GM21360 (cell line): ENCODE measurements around the gene CASKIN1.

Experiments used
- ATAC-seq: cut with Tn5 transposase; IDR thresholded peaks from one replicate; pipeline ENCODE4 v1.9.1; 2021; ENCODE audit warnings: mild to moderate bottlenecking, moderate library complexity; ENCODE audit not compliant: unreplicated experiment

Gene CASKIN1

DNA sequence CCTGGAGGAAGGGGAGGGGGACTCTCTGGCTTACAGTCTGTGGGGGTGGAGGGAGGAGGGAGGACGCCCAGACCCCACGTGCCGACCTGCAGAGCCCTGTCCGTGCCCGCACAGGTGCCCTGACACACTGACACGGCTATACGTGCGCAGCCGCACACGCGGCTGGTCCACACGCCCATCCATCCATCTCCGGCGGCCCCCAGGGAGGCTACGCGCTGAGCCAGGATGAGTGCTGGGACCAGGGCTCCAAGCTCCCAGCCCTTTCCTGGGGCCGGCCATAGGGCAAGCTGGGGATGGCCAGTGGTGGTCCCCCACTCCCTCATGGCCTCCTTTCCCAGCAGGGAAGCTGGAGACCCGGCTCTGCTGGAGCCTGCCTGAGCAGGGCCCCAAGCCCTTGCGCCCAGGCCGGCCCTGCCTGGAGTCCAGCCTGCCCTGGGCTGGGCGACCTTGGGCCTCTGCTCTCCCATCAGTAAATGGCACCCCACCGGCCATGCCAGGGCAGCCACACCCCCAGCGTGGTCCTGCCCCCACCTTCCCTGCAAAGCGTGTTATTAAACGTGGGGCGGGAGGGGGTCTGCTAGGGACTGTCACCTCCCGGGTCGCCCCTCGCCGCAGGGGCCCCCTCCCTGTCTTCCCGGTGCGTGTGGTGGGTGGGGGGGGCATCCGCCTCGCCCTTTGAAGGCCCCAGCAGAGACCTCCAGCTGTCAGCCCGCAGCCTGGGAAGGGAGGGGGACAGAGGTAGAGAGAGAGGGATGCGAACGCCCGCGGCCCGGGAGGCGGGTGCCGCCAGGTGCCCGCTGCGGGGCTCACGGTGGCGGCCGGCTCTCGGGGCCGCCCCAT lies 863 bp downstream of the CASKIN1 start:
- no peak for ATAC-seq

DNA sequence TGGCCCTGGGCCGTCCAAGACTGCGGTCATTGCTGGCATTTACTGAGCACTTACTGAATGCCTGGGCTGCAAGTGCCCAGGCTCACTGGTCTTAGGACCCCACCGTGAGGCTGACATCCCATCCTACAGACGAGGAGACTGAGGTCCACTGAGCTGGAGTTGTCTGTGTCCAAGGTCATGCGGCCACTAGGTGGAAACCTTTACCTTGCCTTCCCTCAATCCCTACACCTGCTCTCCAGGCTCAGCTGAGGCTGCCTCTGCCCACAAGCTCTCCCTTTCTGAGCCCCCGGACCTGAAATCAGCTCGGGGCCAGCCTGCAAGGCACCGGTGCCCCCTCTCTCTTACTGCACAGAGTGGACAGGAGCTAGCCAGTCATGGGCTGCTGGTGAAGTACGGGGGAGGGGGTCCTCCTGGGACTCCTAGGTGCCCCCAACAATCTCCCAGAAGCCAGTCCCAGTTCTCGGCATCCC lies 1.5 kb downstream of the CASKIN1 start:
- no peak for ATAC-seq

DNA sequence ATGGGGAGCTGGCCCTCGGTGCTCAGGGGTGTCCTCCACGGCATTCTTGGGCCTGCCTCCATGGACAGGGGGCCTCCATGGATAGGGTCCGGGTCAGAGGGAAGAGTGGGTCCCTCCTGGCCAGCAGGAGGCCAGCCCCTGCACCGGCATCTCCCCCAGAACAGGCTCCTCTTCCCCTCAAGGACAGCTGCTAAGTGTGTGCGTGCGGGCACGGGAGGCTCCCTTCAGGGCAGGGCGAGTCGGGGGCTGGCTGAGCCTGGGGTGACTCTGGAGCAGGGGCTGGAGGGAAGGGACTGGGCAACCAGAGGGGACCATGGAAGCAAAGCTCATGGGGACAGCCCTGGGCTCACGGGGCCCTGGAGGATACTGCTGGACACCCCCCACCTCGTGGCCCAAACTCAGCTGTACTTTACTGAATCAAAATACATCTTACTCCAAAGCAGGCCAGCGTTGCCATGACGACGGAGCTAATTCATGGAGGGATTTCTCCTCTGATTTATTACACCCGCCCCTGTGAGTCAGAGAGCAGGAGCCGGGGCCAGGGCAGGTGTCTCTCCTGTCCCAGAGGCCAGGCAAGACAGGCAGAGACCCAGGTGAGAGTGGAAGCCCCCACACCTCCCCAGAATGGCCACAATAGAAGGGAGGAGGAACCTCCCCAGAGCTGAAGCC lies 2.1 kb downstream of the CASKIN1 start:
- ATAC-seq: no peak

DNA sequence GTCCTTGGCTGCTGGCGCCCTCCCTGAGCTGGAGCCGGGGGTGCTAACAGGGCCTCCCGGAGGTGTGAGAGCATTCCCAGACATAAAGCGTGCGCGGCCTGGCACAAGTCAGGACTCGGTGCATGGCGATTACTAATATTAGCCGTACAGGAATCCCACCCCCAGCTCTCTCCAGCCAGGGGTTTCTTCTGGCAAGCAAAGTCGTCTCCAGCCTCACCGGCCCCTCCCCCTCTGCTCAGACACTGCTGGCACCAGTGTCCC lies 5.0 kb downstream of the CASKIN1 start:
- ATAC-seq: no peak

DNA sequence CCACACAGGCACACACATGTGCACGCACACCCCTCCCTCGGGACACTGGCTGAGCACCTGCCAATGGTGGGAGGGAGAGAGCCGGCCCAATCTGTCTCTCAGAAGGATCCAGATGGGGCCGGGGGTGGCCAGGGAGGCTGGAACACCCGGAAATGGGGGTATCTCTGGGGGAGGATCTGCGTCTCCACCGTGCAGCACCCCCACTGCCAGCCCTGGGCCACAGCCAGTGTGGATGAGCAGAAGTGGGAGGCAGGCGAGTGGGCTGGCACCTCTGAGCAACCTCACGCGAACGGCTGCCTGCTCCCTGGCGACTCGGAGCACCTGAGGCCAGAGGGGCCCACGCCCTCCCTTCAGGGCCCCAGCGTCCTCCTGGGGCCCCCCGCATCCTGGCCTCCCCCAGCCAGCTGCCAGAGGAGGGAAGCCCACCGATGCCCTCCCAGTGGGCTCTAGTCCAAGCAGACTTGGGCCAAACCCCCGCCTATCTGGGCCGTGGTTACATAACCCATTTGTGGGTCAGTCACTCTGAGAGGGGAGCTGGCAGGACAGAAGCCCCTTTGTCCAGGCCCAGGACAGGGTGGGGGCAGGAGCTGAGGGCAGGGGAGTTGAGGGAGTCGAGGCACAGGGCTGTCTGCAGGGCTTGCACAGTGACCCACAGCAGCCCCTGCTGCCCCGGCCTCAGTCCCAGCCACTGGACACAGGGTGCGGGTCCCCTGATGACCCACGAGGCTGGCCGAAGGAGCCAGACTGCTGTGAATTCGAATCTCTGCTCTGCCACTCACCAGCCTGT lies 5.6 kb downstream of the CASKIN1 start:
- ATAC-seq: no peak

DNA sequence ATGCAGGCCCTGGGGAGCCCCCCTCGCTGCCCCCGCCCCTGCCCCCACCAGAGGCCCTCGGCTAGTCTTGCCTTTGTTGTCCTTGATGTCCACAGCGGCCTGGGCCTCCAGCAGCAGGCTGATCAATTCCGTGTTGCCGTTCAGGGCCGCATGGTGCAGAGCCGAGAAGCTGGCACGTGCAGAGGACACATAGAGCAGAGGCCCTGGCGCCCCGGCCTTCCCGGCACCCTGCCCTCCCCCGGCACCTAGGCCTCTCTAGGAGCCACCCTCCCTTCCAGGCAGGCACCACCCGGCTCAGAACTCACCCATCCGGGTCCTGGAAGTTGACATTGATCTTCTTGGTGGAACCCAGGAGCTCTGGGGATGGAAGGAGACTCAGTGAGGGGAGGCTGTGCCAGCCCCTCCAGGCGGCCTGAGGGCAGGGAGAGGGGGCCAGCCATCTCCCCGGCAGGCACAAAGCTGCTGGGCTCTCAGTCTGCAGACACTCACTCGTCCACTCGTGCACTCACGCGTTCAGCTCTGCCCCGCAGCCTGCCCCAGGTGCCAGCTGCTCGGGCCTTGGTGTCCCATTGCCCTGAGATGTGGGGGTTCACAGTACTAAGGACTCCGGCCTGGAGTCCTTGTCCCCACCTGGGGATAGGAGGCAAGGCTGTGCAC lies 6.3 kb downstream of the CASKIN1 start:
- no peak for ATAC-seq

DNA sequence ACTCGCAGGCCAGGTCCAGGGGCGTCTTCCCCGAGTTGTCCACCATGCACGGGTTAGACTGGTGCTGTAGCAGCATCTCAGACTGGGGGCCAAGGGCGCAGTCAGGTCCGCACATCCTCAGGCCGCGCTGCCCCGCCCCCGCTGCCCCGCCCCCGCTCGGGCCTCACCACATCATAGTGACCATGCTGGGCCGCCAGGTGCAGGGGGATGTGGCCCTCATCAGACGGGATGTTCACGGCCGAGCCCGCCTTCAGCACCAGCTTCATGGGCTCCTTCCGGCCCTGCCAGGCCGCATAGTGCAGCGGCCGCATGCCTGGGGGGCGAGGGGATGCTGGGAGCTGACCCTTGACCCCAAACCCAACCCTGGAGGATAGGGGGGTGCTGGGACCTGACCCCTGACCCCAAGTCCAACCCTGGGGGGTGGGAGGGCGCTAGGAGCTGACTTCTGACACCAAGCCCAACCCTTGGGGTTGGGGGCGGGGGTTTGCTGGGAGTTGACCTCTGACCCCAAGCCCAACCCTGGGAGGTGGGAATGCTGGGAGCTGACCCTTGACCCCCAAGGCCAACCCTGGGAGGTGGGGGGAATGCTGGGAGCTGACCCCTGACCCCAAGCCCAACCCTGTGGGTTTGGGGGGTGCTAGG lies 7.0 kb downstream of the CASKIN1 start:
- no peak for ATAC-seq

DNA sequence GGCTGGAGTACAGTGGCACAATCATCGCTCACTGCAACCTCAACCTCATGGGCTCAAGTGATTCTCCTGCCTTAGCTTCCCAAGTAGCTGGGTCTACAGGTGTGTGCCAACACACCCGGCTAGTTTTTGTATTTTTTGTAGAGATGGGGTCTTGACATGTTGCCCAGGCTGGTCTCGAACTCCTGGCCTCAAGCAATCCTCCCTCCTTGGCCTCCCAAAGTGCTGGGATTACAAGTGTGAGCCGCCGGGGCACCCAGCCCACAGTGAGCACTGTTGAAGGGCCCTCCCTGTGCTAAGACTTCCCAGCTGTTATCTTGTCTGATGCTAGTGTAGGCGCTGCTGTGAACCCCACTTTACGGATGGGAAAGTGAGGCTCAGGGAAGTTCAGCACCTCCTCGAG lies 8.0 kb downstream of the CASKIN1 start:
- ATAC-seq: no peak

DNA sequence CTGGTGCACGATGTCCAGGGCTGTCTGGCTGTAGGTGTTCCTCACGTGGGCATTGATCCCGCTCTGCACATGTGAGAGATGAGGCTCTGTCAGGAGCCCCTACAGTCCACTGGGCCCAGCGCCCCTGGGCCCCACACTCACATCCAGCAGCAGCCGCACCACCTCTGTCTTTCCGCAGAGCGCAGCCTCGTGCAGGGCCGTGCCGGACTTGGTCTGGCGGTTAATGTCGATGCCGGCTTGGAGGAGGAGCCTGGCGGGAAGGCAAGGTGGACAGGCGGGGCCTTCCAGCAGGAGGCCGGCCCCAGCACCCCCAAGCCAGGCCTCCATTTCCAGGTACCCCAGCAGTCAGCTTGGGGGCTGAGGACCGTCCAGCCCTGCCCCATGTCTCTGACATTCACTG lies 9.2 kb downstream of the CASKIN1 start:
- no peak for ATAC-seq

DNA sequence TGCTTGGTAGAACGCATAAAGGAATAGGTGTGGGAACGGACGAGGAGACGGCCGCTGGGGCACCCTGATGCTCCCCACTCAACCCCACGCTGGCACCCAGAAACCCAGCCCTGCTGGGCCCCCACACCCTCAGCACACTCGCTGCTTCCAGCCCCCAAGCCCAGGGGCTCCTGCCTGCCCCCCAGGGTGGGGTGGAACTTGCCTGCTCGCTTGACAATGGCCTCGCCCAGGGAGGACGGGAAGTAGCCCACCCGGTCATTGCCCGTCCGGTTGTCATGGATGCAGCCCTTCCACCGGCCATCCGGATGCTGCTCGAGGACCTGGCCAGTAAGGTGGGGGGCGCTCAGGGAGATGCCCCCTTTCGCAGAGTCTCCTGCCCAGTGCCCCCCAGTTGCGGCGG lies 9.9 kb downstream of the CASKIN1 start:
- ATAC-seq: no peak

DNA sequence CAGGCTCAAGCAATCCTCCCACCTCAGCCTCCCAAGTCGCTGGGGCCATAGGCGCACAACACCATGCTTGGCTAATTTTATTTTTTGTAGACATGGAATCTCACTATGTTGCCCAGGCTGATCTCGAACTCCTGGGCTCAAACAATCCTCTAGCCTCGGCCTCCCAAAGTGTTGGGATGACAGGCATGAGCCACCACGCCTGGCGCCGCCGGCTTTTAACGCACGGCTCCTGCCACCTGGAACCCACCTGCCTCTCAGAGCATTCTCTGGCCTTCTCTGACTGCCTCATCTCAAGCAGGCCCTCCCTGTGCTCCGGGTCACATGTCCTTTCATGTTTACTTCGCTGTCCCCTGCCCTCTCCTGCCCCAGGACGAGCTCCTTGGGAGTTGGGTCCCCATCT lies 10.3 kb downstream of the CASKIN1 start:
- no peak for ATAC-seq

DNA sequence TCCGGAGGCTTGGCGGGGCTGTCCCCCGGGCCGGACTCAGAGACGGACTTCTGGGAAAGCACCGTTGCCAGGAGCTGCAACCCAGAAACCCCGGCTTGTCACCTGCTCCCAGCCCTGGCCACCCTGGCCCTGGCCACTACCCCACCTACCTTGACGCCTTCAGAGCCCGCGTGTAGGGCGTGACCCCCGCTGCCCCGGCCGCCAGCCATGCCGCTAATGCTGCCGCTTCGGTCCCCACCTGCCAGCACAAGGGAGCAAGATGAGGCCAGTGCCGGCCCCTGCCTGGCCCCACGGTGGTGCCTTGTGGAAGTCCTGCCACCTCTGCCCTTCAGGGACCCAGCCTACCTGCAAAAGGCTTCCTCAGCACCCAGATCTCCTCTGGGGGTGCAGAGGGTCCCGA lies 11.4 kb downstream of the CASKIN1 start:
- ATAC-seq: no peak

DNA sequence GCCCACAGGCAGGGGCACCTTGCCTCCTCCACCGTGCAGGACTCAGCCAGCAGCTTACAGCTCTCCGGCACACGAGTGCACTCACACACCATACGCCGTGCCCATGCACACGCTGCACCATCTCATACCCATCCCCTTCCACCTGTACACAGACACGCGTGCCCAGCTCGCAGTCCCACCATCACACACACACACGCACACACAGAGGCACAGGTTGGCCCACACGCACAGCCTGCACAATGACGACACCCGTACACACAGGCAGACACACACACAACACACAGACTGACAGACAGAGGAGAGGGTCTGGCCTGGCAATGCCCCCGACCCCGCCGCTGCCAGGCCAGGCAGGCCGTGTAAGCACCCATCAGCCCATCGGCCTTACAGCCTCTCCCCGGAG lies 12.1 kb downstream of the CASKIN1 start:
- no peak for ATAC-seq

DNA sequence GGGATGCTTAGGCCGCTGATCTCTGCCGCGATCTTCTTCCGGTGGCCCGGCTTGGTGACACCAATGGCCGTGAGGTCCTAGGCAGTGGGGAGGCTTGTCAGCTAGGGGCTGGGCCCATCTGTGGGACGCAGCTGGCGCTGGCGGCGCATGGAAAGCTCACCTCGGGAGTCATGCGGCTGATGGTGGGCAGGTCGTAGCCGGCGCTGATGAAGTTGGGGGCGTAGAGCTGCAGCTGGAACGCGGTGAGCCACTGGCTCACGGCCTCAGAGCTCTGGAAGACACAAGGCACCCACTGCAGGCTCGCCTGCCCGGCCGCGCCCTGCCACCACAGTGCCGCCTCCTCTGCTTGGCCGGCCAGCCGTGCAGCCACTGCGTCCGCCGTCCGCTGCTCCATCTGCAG lies 12.7 kb downstream of the CASKIN1 start:
- no peak for ATAC-seq

DNA sequence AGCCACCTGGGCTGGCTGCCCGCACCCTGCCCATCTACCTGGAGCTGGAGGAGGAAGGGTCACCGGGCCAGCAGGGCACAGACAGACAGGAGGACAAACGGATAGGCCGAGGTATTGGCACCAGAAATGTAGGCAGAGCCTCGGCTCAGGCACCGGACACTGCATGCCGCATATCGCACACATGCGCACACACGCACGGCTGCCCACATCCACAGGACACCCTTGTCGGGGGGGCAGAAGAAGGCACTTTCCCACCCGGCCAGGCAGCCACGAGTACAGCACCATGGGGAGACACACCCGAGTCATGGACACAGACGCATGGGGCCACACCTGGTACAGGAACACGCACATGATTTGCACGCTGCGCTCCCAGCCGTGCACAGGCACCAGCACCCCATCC lies 14.5 kb downstream of the CASKIN1 start:
- no peak for ATAC-seq

DNA sequence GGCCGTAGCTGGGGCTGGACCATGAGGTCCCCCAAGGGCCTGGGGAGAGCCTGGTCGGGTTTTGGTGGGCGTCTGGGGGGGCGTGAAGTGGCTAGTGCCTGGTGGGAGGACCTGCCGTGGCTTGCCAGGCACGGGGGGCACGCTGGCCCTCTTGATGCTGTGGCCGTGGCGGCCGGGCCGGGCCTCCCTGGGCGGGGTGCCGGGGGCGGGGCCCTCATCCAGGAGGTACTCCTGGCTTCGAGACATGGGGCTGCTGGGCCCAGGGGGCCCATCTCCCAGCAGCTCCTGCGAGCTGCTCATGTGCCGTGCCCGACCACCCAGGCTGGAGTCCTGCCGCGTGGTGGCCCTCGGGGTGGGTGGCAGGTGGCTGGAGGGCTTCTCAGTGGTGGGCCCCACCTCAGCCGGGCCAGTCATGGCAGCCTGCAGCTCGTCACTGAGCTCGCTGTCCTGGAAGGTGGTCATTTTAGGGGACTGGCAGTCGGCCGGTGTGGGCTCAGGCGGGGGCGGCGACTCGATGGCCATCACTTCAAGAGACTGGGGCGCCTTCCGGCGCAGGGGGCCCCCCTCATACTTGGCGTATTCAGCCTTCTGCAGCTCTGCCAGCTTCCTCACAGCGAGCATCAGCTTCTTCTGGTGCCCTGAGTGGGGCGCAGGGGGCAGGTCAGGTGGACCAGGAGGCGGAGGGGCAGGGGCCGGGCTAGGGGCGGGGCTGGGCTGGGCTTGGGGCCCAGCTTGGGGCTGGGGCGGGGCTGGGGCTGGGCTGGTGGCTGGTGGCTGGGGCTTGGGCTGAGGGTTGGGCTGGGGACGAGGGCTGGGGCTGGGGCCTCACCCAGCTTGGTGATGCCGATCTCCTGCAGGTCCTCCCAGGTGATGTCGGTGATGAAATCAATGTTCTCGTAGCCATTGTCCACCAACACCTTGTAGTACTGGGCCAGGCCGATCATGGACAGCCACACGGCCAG lies 15.2 kb downstream of the CASKIN1 start:
- ATAC-seq: no peak

DNA sequence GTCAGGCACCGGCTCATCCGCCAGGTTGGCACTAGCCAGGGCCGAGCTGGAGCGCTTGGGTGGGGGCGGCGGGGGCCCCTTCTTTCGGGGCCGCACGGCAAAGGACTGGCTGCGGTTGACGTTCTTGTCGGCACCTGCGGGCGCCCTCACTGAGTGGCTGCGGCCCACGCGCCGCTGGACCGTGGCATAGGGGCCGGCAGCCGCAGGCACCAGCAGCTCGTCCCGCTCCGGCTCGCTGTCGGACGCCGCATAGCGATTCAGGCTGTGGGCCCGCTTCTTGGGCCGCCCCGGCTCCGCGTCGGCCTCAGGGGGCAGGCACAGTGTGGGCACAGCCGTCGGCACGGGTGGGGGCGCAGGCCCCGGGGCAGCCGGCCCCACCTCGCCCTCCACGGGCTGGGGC lies 15.9 kb downstream of the CASKIN1 start:
- no peak for ATAC-seq

DNA sequence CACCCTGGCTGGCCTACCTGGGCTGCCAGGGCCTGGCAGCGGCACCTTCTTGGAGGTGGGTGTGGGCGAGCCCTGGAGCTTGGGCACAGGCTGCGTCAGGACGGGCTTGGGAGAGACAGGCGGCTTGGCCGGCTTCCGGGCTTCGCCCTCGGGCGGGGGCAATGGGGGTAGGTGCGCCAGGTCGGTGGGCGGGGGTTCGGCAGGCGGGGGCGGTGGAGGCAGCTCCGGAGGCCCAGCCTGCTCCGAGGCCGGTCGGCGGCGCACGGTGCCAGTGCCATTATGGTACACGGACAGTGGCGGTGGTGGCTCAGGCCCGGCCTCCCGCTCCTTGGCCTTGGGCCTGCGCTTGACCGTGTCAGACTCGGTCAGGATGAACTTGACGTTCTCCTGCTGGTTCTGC lies 16.8 kb downstream of the CASKIN1 start:
- ATAC-seq: no peak

DNA sequence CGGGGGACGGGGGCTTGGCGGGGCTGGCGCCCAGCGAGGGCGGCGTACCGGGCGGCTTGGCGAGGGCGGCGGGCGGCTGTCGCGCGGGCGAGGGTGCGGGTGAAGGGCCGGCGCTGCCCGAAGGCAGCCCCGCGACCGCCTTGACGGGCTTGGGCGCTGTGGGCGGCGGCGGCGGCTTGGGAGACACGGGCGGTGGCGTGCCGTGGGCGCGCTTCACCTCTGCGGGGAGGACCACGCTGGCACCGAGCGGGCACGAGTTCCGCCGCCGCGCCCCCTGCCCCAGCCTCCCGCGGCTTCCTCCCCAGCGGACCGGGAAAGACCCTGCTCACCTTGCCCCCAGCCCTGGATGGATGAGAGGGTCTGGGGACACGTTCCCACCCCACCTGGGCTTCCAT lies 17.3 kb downstream of the CASKIN1 start:
- ATAC-seq: no peak
